Thoracic aorta (tissue), 2 donors: ENCODE data around the gene GINS1. TPM values are rescaled to one million over a fixed set of nuclear protein-coding genes. Genes with fewer than 3 reads are reported as not detected.

Source experiments
- ATAC-seq: fragments of 150-250 bp; one replicate; pipeline ENCODE4 v1.8.0; 2017; ENCODE audit warnings: low read depth; ENCODE audit not compliant: insufficient number of reproducible peaks, low FRiP score
- DNase-seq: peaks from one replicate; pipeline ENCODE4 v3.0.0-alpha.2; 2020; ENCODE audit warnings: low spot score
- H3K27ac ChIP-seq, 2 donors: fragments of 200-600 bp; sonication (generic); 1 replicate in 1 of 2; 2 replicates in 1 of 2; pipeline ENCODE4 v1.5.1; 2016; ENCODE audit warnings: mild to moderate bottlenecking in 2 of 2, moderate library complexity in 2 of 2
- H3K27me3 ChIP-seq: fragments of 200-600 bp; sonication (generic); replicated peaks from 2 replicates; pipeline ENCODE4 v1.6.0; 2016; ENCODE audit warnings: mild to moderate bottlenecking; ENCODE audit not compliant: insufficient read depth
- H3K36me3 ChIP-seq: fragments of 200-600 bp; sonication (generic); one replicate; pipeline ENCODE4 v1.5.1; 2016
- H3K4me1 ChIP-seq, 2 donors: fragments of 200-600 bp; sonication (generic); 1 replicate in 1 of 2; 2 replicates in 1 of 2; pipeline versions ENCODE4 v1.5.1 to v1.6.0; 2016; ENCODE audit warnings: low read depth in 2 of 2, mild to moderate bottlenecking in 1 of 2; ENCODE audit not compliant: control insufficient read depth in 1 of 2
- H3K4me3 ChIP-seq: fragments of 200-600 bp; sonication (generic); 2 replicates; pipeline ENCODE4 v1.5.1; 2016; ENCODE audit warnings: mild to moderate bottlenecking
- H3K9me3 ChIP-seq: fragments of 200-600 bp; sonication (generic); 2 replicates; pipeline ENCODE4 v1.5.1; 2016
- CTCF ChIP-seq: fragments of 200-600 bp; sonication (generic); IDR thresholded peaks from one replicate; pipeline ENCODE4 v1.5.1; 2019; ENCODE audit warnings: antibody characterized with exemption
- total RNA-seq, 2 donors: library from RNA; depleted of rRNA; stranded (reverse); fragments of >200 nt; gene quantifications; one replicate each; pipeline versions ENCODE4 v1.1.0 to v1.2.3, GENCODE V29; 2016

GINS1 gene
- total RNA-seq, 2 donors from 2014 or later = 0.41 TPM; not detected in 1

- Histone ChIP-seq H3K27ac (no peak overlapping the region), H3K4me1 (no peaks in the 10 kb centered on the region), H3K27me3 (no peaks in the 10 kb centered on the region), H3K4me3 (no peak overlapping the region), H3K36me3 (peaks cover 31% of the 10 kb centered on the region), H3K9me3 (no peaks in the 10 kb centered on the region)
- TF ChIP-seq CTCF = no peak
- DNase-seq = no peak
- no peak for ATAC-seq
These were observed 78.9 kb downstream of the GINS1 start for GRCh38 chr20:25486377-25486776.

GRCh38 chr20:25487306-25487705 lies 79.8 kb downstream of the GINS1 start:
- Histone ChIP-seq H3K4me3 (no peak overlapping the region), H3K4me1 (no peaks in the 10 kb centered on the region), H3K9me3 (no peaks in the 10 kb centered on the region), H3K36me3 (peaks cover 25% of the 10 kb centered on the region), H3K27ac (no peak overlapping the region), H3K27me3 (no peaks in the 10 kb centered on the region)
- no peak for DNase-seq
- no peak for TF ChIP-seq CTCF
- ATAC-seq = no peak

GRCh38 chr20:25487975-25488374 lies 80.5 kb downstream of the GINS1 start:
- no peaks in the 10 kb centered on the region for H3K9me3 ChIP-seq
- ATAC-seq (no peak), DNase-seq (no peak)
- no peak overlapping the region for H3K27ac ChIP-seq
- no peak overlapping the region for H3K4me3 ChIP-seq
- H3K27me3 ChIP-seq = no peaks in the 10 kb centered on the region
- TF ChIP-seq CTCF = no peak
- no peaks in the 10 kb centered on the region for H3K4me1 ChIP-seq
- peaks cover 25% of the 10 kb centered on the region for H3K36me3 ChIP-seq

- H3K4me1 ChIP-seq = no peaks in the 10 kb centered on the region
- H3K9me3 ChIP-seq = no peaks in the 10 kb centered on the region
- H3K4me3 ChIP-seq = no peak overlapping the region
- TF ChIP-seq CTCF = no peak
- H3K27me3 ChIP-seq = no peaks in the 10 kb centered on the region
- ATAC-seq (no peak), DNase-seq (no peak)
- no peak overlapping the region for H3K27ac ChIP-seq
- H3K36me3 ChIP-seq = peaks cover 25% of the 10 kb centered on the region
These were observed 81.9 kb downstream of the GINS1 start for GRCh38 chr20:25489221-25489871.

- Histone ChIP-seq H3K4me3 (no peak overlapping the region), H3K9me3 (no peaks in the 10 kb centered on the region), H3K27me3 (no peaks in the 10 kb centered on the region), H3K27ac (no peak overlapping the region), H3K36me3 (peaks cover 25% of the 10 kb centered on the region), H3K4me1 (no peaks in the 10 kb centered on the region)
- ATAC-seq (no peak), DNase-seq (no peak)
- TF ChIP-seq CTCF = no peak
These were observed 83.4 kb downstream of the GINS1 start for GRCh38 chr20:25490656-25491445.
